GM21576 (cell line): ENCODE measurements around the gene DEF6.
A peak's percentile ranks its signal among the peaks of the same experiment; 100 is the strongest.
"Not testable (repeated sequence)": the region's sequence is repeated elsewhere in the genome, so short reads cannot be mapped to it uniquely, and the experiment has no call there.

ENCODE experiments used
- ATAC-seq: cut with Tn5 transposase; IDR thresholded peaks from one replicate; pipeline ENCODE4 v1.9.1; 2021; ENCODE audit warnings: mild to moderate bottlenecking, moderate library complexity; ENCODE audit not compliant: unreplicated experiment

DEF6 gene

GRCh38 chr6:35309611-35310264 lies 12.1 kb downstream of the DEF6 start:
- no peak for ATAC-seq

- ATAC-seq: no peak
These were observed 12.7 kb downstream of the DEF6 start for GRCh38 chr6:35310265-35310831.

- ATAC-seq: no peak
These were observed 13.9 kb downstream of the DEF6 start for GRCh38 chr6:35311390-35312075.

GRCh38 chr6:35312076-35312800 lies 14.6 kb downstream of the DEF6 start:
- ATAC-seq: no peak

- ATAC-seq: no peak
These were observed 15.2 kb downstream of the DEF6 start for GRCh38 chr6:35312807-35313206.

GRCh38 chr6:35317483-35318195 lies 20.0 kb downstream of the DEF6 start:
- ATAC-seq: no peak

- ATAC-seq: no peak
These were observed 20.9 kb downstream of the DEF6 start for GRCh38 chr6:35318196-35319171.

- ATAC-seq: no peak
These were observed 21.9 kb downstream of the DEF6 start for GRCh38 chr6:35319346-35320030.

GRCh38 chr6:35320031-35320410 lies 22.4 kb downstream of the DEF6 start:
- ATAC-seq: no peak

- no peak for ATAC-seq
These were observed 23.5 kb downstream of the DEF6 start for GRCh38 chr6:35321091-35321490.

- ATAC-seq: peak; percentile 52
These were observed 29.9 kb downstream of the DEF6 start for GRCh38 chr6:35327349-35328027.

GRCh38 chr6:35328108-35328723 lies 30.6 kb downstream of the DEF6 start:
- ATAC-seq: no peak

GRCh38 chr6:35328965-35329364 lies 31.3 kb downstream of the DEF6 start:
- not testable (repeated sequence) for ATAC-seq

- no peak for ATAC-seq
These were observed 33.0 kb downstream of the DEF6 start for GRCh38 chr6:35330541-35331119.

- not testable (repeated sequence) for ATAC-seq
These were observed 34.7 kb downstream of the DEF6 start for GRCh38 chr6:35332074-35332887.

- ATAC-seq: no peak
These were observed 43.9 kb downstream of the DEF6 start for GRCh38 chr6:35341557-35341956.
